T-cell (primary cell): ENCODE data around the gene MGAT4B. TPM values are rescaled to one million over a fixed set of nuclear protein-coding genes. Genes with fewer than 3 reads are reported as not detected.
A peak's percentile ranks its signal among the peaks of the same experiment; 100 is the strongest.

Source experiments
- ATAC-seq, 4 experiments: fragments of 200-7000 bp in 3 of 4; fragments of 150-1000 bp in 1 of 4; cut with Tn5 transposase; replicated peaks in 1 of 4; 1 replicate in 3 of 4; 2 replicates in 1 of 4; pipeline ENCODE4 v1.10.0; 2021; ENCODE audit warnings: moderate library complexity in 3 of 4, mild to moderate bottlenecking in 2 of 4, moderate number of reproducible peaks in 1 of 4
- CTCF ChIA-PET, 2 donors: fragments of 300-600 bp; sonication (Branson Sonifier 250); formaldehyde crosslinking; loops; one replicate each; lab custom pipeline; 2022; ENCODE audit warnings: antibody characterized with exemption in 2 of 2; lab: Charles Lee
- POLR2A ChIA-PET, 2 donors: fragments of 300-600 bp; sonication (Branson Sonifier 250); formaldehyde crosslinking; loops; one replicate each; lab custom pipeline; 2022; ENCODE audit warnings: antibody characterized with exemption in 2 of 2; lab: Charles Lee
- DNase-seq, 35 experiments: peaks; one replicate each; pipeline versions ENCODE4 v3.0.0 to v3.0.0-alpha.2; 2013 to 2023
- H3K27ac ChIP-seq: one replicate; pipeline ENCODE4 v1.5.1; 2013; ENCODE audit warnings: low read length
- H3K27me3 ChIP-seq, 2 experiments: replicated peaks in 1 of 2; 1 replicate in 1 of 2; 2 replicates in 1 of 2; pipeline versions ENCODE4 v1.6.1 to v1.7.0; 2013; ENCODE audit warnings: low read length in 1 of 2, mixed read lengths in 1 of 2; ENCODE audit not compliant: control insufficient read depth in 2 of 2, insufficient read depth in 2 of 2; ENCODE audit errors: extremely low read depth in 1 of 2
- H3K36me3 ChIP-seq, 2 donors: 1 replicate in 1 of 2; 2 replicates in 1 of 2; pipeline versions ENCODE4 v1.6.1 to v1.7.0; 2013; ENCODE audit warnings: low read length in 1 of 2; ENCODE audit not compliant: control insufficient read depth in 2 of 2, insufficient read depth in 1 of 2; ENCODE audit errors: extremely low read depth in 1 of 2
- H3K4me1 ChIP-seq, 2 experiments: 1 replicate in 1 of 2; 2 replicates in 1 of 2; pipeline versions ENCODE4 v1.6.1 to v1.7.0; 2013; ENCODE audit warnings: low read length in 2 of 2, mixed read lengths in 1 of 2; ENCODE audit not compliant: insufficient read depth in 2 of 2, control insufficient read depth in 1 of 2; ENCODE audit errors: extremely low read depth in 1 of 2
- H3K4me3 ChIP-seq, 2 donors: 1 replicate in 1 of 2; 2 replicates in 1 of 2; pipeline versions ENCODE4 v1.5.1 to v1.7.0; 2013; ENCODE audit warnings: mild to moderate bottlenecking in 2 of 2, low read length in 1 of 2, moderate library complexity in 1 of 2; ENCODE audit not compliant: control insufficient read depth in 1 of 2; ENCODE audit errors: extremely low read depth in 1 of 2
- H3K9me3 ChIP-seq: 2 replicates; pipeline ENCODE4 v1.7.0; 2013
- H3K27ac Mint-ChIP-seq, 2 donors: one replicate each; pipeline ENCODE4 v1.8.0; 2020 to 2021; ENCODE audit warnings: mild to moderate bottlenecking in 2 of 2, mixed read lengths in 2 of 2
- H3K27me3 Mint-ChIP-seq, 2 donors: one replicate each; pipeline ENCODE4 v1.8.0; 2021 to 2022; ENCODE audit warnings: mixed read lengths in 2 of 2
- H3K36me3 Mint-ChIP-seq: one replicate; pipeline ENCODE4 v1.8.0; 2021; ENCODE audit warnings: mixed read lengths
- H3K4me1 Mint-ChIP-seq, 3 donors: one replicate each; pipeline ENCODE4 v1.8.0; 2020 to 2022; ENCODE audit warnings: mixed read lengths in 3 of 3, mild to moderate bottlenecking in 1 of 3
- H3K4me3 Mint-ChIP-seq, 3 donors: one replicate each; pipeline ENCODE4 v1.8.0; 2020 to 2022; ENCODE audit warnings: mild to moderate bottlenecking in 3 of 3, mixed read lengths in 3 of 3, moderate library complexity in 3 of 3
- H3K9me3 Mint-ChIP-seq, 3 donors: one replicate each; pipeline ENCODE4 v1.8.0; 2020 to 2022; ENCODE audit warnings: mixed read lengths in 3 of 3
- WGBS: methylation state at CpG from one replicate; pipeline ENCODE4 v1.1.5; 2013; ENCODE audit warnings: missing lambda C conversion rate; ENCODE audit not compliant: insufficient coverage; 5-methylcytosine and 5-hydroxymethylcytosine counted together
- total RNA-seq, 35 experiments: library from RNA in 6 of 35; stranded (reverse) in 6 of 35; fragments of 120-200 nt in 1 of 35; gene quantifications; one replicate each; pipeline versions ENCODE4 v1.2.1 to v1.2.4 and lab custom pipeline; 2013 to 2026

The MGAT4B gene
- total RNA-seq, 5 donors from 2014 or later (not counting 1 experiment from before 2014, with no cell fraction given), result 119 to 159 (median 132) TPM

DNA sequence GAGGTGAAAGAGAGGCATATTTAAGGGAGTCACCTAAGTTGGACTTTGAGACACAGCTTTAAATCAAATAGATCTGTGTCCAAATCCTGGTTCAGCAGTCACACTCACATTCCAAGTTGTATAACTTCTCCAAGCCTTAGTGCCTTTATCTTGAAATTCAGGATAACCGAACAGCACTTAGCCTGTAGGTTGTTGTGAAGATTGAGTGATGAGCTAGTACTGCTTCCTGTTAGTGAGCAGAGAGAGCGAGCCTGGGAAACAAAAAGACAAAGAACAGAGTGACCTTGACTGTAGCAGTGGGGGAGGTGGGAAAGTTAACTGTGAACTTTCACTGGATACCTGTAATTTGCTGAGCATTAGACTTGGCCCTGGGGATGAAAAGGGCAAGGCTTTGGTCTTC is 51.6 kb downstream of the MGAT4B start:
- peaks cover 0 to 4% of the 10 kb centered on the region in 2 donors for H3K36me3 ChIP-seq
- 43% methylated on average over 1 of the region's 2 CpGs for whole genome bisulfite sequencing
- H3K9me3 ChIP-seq, result no peaks in the 10 kb centered on the region
- H3K27ac ChIP-seq, result no peak overlapping the region
- POLR2A ChIA-PET, result interaction anchor here in 1 of 2 donors (0.6 kb wide), 1 partner anchor 103 kb away, joined by 6 read pairs; no protein-coding TSS in a partner anchor
- H3K27me3 ChIP-seq, result no peaks in the 10 kb centered on the region
- DNase-seq (no peak), ATAC-seq (peak in 3 of 4 experiments; percentile 23 to 65 (median 54))
- H3K36me3 Mint-ChIP-seq, result peaks cover 14% of the 10 kb centered on the region
- CTCF ChIA-PET, result interaction anchor here in 1 of 2 donors (0.5 to 1.0 kb wide), 3 partner anchors 12 to 100 kb away, joined by 3 to 4 read pairs (median 3); no protein-coding TSS in a partner anchor
- no peaks in the 10 kb centered on the region for H3K9me3 Mint-ChIP-seq
- H3K4me1 Mint-ChIP-seq, result peaks cover 59 to 60% (median 60%) of the 10 kb centered on the region in 3 donors
- peak overlapping the region in 1 of 3 donors; percentile 30 for H3K4me3 Mint-ChIP-seq
- H3K27me3 Mint-ChIP-seq, result no peaks in the 10 kb centered on the region
- H3K27ac Mint-ChIP-seq, result peak overlapping the region; percentile 47 to 68
- peaks cover 13 to 23% of the 10 kb centered on the region in 2 experiments for H3K4me1 ChIP-seq
- no peak overlapping the region for H3K4me3 ChIP-seq

DNA sequence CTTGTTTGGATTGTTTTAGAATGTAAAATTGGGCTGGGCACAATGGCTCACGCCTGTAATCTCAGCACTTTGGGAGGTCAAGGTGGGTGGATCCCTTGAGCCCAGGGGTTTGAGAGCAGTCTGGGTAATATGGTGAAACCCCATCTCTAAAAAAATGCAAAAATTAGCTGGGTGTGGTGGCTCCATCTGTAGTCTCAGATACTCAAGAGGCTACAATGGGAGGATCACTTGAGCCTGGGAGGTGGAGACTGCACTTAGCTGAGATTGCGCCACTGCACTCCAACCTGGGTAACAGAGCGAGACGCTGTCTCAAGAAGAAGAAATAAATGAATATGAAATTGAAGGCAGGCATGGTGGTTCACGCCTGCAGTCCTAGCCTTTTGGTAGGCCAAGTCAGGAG is 52.7 kb downstream of the MGAT4B start:
- Histone ChIP-seq H3K36me3 (peaks cover 0 to 7% of the 10 kb centered on the region in 2 donors), H3K4me1 (peaks cover 12 to 22% of the 10 kb centered on the region in 2 experiments), H3K9me3 (no peaks in the 10 kb centered on the region), H3K27ac (no peak overlapping the region), H3K27me3 (no peaks in the 10 kb centered on the region), H3K4me3 (no peak overlapping the region)
- Mint-ChIP-seq H3K36me3 (peaks cover 17% of the 10 kb centered on the region), H3K4me1 (peaks cover 54 to 58% (median 58%) of the 10 kb centered on the region in 3 donors), H3K9me3 (no peaks in the 10 kb centered on the region), H3K27ac (peak overlapping the region; percentile 47 to 68), H3K27me3 (no peaks in the 10 kb centered on the region), H3K4me3 (peak overlapping the region in 1 of 3 donors; percentile 30)
- ChIA-PET POLR2A (interaction anchor here in 1 of 2 donors (0.6 kb wide), 1 partner anchor 11 kb away, joined by 10 read pairs; no protein-coding TSS in a partner anchor), CTCF (no interaction called here)
- ATAC-seq (no peak), DNase-seq (no peak)
- 100% methylated on average over 1 of the region's 5 CpGs for WGBS

DNA sequence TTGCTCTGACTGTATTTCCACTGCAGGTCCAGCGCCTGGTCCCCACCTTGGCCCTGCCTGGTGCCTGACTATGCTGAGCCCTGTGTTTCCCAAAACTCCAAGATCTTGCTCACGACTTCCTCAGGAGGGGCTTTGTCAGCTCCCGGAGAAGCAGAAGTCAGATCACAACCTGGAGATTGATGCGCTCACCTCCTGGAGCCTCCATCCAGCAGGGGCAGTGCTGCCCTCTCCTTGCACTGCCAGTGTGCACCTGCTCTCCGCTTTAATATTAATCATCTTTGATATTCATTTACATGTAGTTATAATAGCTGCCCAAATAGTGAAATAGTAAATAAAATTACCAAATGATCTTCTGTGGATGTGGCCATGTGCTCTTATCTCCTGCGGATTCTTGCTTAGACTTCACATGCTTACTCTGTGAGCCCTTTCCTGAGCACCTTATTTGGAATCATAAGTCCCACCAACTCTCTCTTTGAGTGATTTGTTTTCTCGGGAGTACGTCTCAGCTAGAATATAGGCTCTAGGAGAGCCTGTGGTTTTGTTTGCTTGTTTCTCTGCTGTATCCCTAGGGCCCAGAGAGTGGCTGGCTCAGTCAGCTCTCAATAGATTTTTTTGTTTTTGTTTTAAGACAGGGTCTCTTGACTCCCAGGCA is 56.7 kb downstream of the MGAT4B start:
- 91% methylated on average over 3 of the region's 8 CpGs for WGBS
- no peak overlapping the region for H3K4me3 Mint-ChIP-seq
- peaks cover 55 to 60% (median 56%) of the 10 kb centered on the region in 3 donors for H3K4me1 Mint-ChIP-seq
- DNase-seq (no peak), ATAC-seq (no peak)
- CTCF ChIA-PET, result no interaction called here
- no peak overlapping the region for H3K4me3 ChIP-seq
- no peaks in the 10 kb centered on the region for H3K9me3 ChIP-seq
- H3K27ac Mint-ChIP-seq, result no peak overlapping the region
- no peak overlapping the region for H3K27ac ChIP-seq
- peaks cover 0 to 7% of the 10 kb centered on the region in 2 donors for H3K36me3 ChIP-seq
- H3K36me3 Mint-ChIP-seq, result peaks cover 19% of the 10 kb centered on the region
- no peaks in the 10 kb centered on the region for H3K27me3 Mint-ChIP-seq
- H3K4me1 ChIP-seq, result peaks cover 9 to 20% of the 10 kb centered on the region in 2 experiments
- no peaks in the 10 kb centered on the region for H3K27me3 ChIP-seq
- no peaks in the 10 kb centered on the region for H3K9me3 Mint-ChIP-seq
- POLR2A ChIA-PET, result no interaction called here

DNA sequence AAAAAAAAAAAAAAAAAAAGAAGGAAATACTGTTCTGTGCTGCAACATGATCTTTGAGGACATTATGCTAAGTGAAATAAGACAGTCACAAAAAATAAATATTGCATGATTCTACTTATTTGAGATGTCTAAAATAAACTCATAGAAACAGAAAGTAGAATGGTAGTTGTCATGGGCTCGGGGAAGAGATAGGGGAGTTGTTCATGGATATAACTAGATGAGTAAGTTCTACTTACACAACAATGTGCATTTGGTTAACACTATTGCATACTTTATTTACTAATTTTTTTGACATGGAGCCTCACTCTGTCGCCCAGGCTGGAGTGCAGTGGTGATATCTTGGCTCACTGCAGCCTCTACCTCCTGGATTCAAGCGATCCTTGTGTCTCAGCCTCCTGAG is 58.9 kb downstream of the MGAT4B start:
- Mint-ChIP-seq H3K27ac (no peak overlapping the region), H3K9me3 (no peaks in the 10 kb centered on the region), H3K36me3 (peaks cover 15% of the 10 kb centered on the region), H3K4me1 (peaks cover 37 to 39% (median 39%) of the 10 kb centered on the region in 3 donors), H3K4me3 (no peak overlapping the region), H3K27me3 (no peaks in the 10 kb centered on the region)
- peaks cover 0 to 11% of the 10 kb centered on the region in 2 experiments for H3K4me1 ChIP-seq
- no peak overlapping the region for H3K27ac ChIP-seq
- CTCF ChIA-PET, result no interaction called here
- DNase-seq (no peak), ATAC-seq (no peak)
- WGBS, result 88% methylated on average over 2 of the region's 3 CpGs
- H3K4me3 ChIP-seq, result no peak overlapping the region
- H3K9me3 ChIP-seq, result no peaks in the 10 kb centered on the region
- no peaks in the 10 kb centered on the region for H3K27me3 ChIP-seq
- H3K36me3 ChIP-seq, result peaks cover 0 to 3% of the 10 kb centered on the region in 2 donors
- POLR2A ChIA-PET, result interaction anchor here in 1 of 2 donors (0.6 kb wide), 1 partner anchor 197 kb away, joined by 8 read pairs; the partner anchor contains the start of gene RUFY1

Other genes starting within 250 kb of the MGAT4B start
- gene HNRNPH1, start 183.2 kb downstream of the MGAT4B start, total RNA-seq, result 1,000 to 10,000 TPM; 1,278 to 2,165 (median 1,301) TPM
- gene CBY3, start 125.8 kb downstream of the MGAT4B start, total RNA-seq, result under 1 TPM in 3 of 5 donors, not detected in 2; 0.50 to 0.66 (median 0.57) TPM
- 100 to 1,000 TPM; 205 to 306 (median 262) TPM for gene CANX, start 107.9 kb downstream of the MGAT4B start, total RNA-seq
- 10 to 100 TPM; 31.3 to 56.4 (median 50.6) TPM for gene MAML1, start 74.0 kb downstream of the MGAT4B start, total RNA-seq
- 10 to 100 TPM in 1 of 5 donors, 1 to 10 TPM in 4; 3.6 to 12.6 (median 8.1) TPM for gene LTC4S, start 12.9 kb downstream of the MGAT4B start, total RNA-seq
- 100 to 1,000 TPM; 220 to 327 (median 280) TPM for gene SQSTM1, start 14.0 kb upstream of the MGAT4B start, total RNA-seq
- gene MRNIP, start 52.0 kb upstream of the MGAT4B start, total RNA-seq, result 100 to 1,000 TPM in 3 of 5 donors, 10 to 100 TPM in 2; 54.1 to 119 (median 112) TPM
- gene TBC1D9B, start 101.0 kb upstream of the MGAT4B start, total RNA-seq, result 100 to 1,000 TPM in 2 of 5 donors, 10 to 100 TPM in 3; 65.9 to 125 (median 96.2) TPM